ENCODE results near the gene KDM2A. TPM values are rescaled to one million over a fixed set of nuclear protein-coding genes. Genes with fewer than 3 reads are reported as not detected.

Gene KDM2A
- total RNA-seq, 1 donor from 2014 or later = 43.8 TPM

DNA sequence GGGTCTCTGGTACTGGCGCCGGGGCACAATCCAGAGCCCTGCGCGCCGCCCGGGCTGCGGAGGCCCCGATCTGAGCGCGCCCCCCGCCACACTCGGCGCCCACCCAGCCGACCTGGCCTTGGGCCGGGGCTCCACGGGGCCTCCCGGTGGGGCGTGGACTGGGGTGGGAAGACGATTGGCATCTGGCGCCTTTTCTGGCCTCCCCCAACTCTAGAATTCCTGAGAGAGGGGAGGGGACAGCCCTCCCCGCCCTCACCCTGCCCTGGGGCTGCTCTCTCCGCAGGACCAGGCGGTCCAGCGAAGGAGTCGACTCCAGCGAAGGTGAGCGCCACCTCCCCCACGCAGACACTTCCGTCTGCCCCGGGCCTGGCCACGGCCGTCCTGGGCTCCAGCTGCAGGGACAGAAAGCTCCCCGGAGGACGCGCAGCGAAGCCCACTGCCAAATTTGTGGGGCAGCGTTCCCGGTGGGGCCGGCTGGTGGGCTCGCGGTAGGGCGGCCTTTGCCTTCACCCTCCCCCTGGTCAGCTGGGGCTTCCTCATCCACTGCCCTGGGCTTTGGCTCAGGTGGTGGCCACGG, 184.9 kb downstream of the KDM2A start:
- Histone ChIP-seq H3K36me3 (ENCODE audit: control insufficient read depth in 3 of 3, insufficient read depth in 3 of 3, low read length in 3 of 3) (peaks cover 21 to 26% (median 23%) of the 10 kb centered on the region in 3 donors), H3K27ac (ENCODE audit: low read depth, low read length) (peak overlapping the region; percentile 93), H3K9ac (ENCODE audit: low read depth in 1 of 3, low read length in 3 of 3) (peak overlapping the region; percentile 70 to 89 (median 86)), H3K27me3 (ENCODE audit: control insufficient read depth in 3 of 3, insufficient read depth in 3 of 3, low read length in 3 of 3) (no peaks in the 10 kb centered on the region), H3K4me3 (ENCODE audit: low read length in 3 of 3) (peak overlapping the region; percentile 65 to 87 (median 85)), H3K4me1 (ENCODE audit: control insufficient read depth in 3 of 3, insufficient read depth in 3 of 3, low read length in 3 of 3) (peaks cover 22 to 30% (median 25%) of the 10 kb centered on the region in 3 donors), H3K9me3 (ENCODE audit: control insufficient read depth in 3 of 3, low read length in 3 of 3) (no peaks in the 10 kb centered on the region)

DNA sequence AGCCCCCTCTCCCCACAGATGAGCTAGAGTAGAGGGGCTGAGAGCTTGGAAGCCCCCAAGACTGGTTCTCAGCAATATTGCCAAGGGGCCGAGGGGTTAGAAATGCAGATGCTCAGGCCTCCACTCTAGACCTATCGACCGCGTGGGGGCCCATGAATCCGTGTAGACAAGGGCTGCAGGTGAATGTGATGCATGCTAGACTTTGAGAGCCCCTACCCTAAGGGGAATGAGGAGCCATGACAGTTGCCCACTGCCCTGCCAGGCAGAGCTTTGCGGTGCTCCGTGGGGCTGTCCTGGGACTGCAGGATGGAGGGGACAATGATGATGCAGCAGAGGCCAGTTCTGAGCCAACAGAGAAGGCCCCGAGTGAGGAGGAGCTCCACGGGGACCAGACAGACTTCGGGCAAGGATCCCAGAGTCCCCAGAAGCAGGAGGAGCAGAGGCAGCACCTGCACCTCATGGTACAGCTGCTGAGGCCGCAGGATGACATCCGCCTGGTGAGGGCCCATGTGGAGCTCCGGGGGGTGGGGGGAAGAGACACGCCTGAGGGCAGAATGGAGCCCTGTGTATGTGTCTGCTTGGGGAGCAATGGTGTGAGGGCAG, 185.5 kb downstream of the KDM2A start:
- H3K36me3 ChIP-seq (ENCODE audit: control insufficient read depth in 3 of 3, insufficient read depth in 3 of 3, low read length in 3 of 3) = peaks cover 21 to 29% (median 21%) of the 10 kb centered on the region in 3 donors
- no peaks in the 10 kb centered on the region for H3K27me3 ChIP-seq (ENCODE audit: control insufficient read depth in 3 of 3, insufficient read depth in 3 of 3, low read length in 3 of 3)
- no peak overlapping the region for H3K27ac ChIP-seq (ENCODE audit: low read depth, low read length)
- H3K4me3 ChIP-seq (ENCODE audit: low read length in 3 of 3) = peak overlapping the region; percentile 60 to 87 (median 85)
- peaks cover 22 to 30% (median 25%) of the 10 kb centered on the region in 3 donors for H3K4me1 ChIP-seq (ENCODE audit: control insufficient read depth in 3 of 3, insufficient read depth in 3 of 3, low read length in 3 of 3)
- H3K9me3 ChIP-seq (ENCODE audit: control insufficient read depth in 3 of 3, low read length in 3 of 3) = no peaks in the 10 kb centered on the region
- H3K9ac ChIP-seq (ENCODE audit: low read depth in 1 of 3, low read length in 3 of 3) = peak overlapping the region; percentile 68 to 89 (median 86)

DNA sequence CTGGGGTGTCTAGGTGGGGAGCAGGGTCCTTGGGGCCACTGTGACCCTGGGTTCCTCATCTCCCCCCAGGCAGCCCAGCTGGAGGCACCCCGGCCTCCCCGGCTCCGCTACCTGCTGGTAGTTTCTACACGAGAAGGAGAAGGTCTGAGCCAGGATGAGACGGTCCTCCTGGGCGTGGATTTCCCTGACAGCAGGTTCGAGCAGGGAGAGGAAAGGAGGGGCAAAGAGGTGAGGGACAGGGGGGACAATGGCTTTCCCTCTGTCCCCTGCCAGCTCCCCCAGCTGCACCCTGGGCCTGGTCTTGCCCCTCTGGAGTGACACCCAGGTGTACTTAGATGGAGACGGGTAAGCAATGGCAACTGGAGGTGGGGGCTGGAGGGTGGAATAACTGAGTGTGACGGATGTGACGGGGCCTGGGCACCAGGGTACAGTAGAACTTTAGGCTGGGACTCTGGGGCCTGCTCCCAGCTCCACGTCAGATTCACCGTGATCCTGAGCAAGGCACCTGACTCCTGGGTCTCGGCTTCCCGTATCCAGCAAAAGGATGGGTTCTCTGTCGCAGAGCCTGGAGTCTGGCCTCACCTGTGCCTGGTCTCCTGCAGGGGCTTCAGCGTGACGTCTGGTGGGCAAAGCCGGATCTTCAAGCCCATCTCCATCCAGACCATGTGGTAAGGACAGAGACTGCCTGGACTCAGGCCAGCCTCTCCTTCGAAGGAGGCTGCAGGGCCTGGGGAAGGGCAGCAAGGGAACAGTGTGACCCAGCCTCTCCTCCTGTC, 187.9 kb downstream of the KDM2A start:
- Histone ChIP-seq H3K27ac (ENCODE audit: low read depth, low read length) (no peak overlapping the region), H3K36me3 (ENCODE audit: control insufficient read depth in 3 of 3, insufficient read depth in 3 of 3, low read length in 3 of 3) (peaks cover 21 to 22% (median 22%) of the 10 kb centered on the region in 3 donors)

DNA sequence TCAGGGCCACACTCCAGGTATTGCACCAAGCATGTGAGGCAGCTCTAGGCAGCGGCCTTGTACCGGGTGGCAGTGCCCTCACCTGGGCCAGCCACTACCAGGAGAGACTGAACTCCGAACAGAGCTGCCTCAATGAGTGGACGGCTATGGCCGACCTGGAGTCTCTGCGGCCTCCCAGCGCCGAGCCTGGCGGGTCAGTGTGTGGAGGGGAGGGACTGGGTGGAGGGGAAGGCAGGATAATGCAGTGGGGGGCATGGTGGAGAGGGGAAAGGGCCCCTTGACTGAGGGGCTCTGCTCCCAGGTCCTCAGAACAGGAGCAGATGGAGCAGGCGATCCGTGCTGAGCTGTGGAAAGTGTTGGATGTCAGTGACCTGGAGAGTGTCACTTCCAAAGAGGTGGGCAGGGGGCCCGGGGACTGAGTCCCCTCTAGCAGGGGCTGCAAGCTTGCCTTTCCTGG, 188.5 kb downstream of the KDM2A start:
- no peak overlapping the region for H3K9ac ChIP-seq (ENCODE audit: low read depth in 1 of 3, low read length in 3 of 3)
- H3K4me1 ChIP-seq (ENCODE audit: control insufficient read depth in 3 of 3, insufficient read depth in 3 of 3, low read length in 3 of 3) = peaks cover 14 to 15% (median 14%) of the 10 kb centered on the region in 3 donors
- H3K27ac ChIP-seq (ENCODE audit: low read depth, low read length) = no peak overlapping the region
- H3K36me3 ChIP-seq (ENCODE audit: control insufficient read depth in 3 of 3, insufficient read depth in 3 of 3, low read length in 3 of 3) = peaks cover 21 to 22% (median 22%) of the 10 kb centered on the region in 3 donors
- no peaks in the 10 kb centered on the region for H3K27me3 ChIP-seq (ENCODE audit: control insufficient read depth in 3 of 3, insufficient read depth in 3 of 3, low read length in 3 of 3)
- no peaks in the 10 kb centered on the region for H3K9me3 ChIP-seq (ENCODE audit: control insufficient read depth in 3 of 3, low read length in 3 of 3)
- H3K4me3 ChIP-seq (ENCODE audit: low read length in 3 of 3) = no peak overlapping the region

More for the DNA sequence above, 187.9 kb downstream of the KDM2A start:
- no peaks in the 10 kb centered on the region for H3K27me3 ChIP-seq (ENCODE audit: control insufficient read depth in 3 of 3, insufficient read depth in 3 of 3, low read length in 3 of 3)
- H3K9ac ChIP-seq (ENCODE audit: low read depth in 1 of 3, low read length in 3 of 3) = no peak overlapping the region
- no peak overlapping the region for H3K4me3 ChIP-seq (ENCODE audit: low read length in 3 of 3)
- H3K4me1 ChIP-seq (ENCODE audit: control insufficient read depth in 3 of 3, insufficient read depth in 3 of 3, low read length in 3 of 3) = peaks cover 19 to 21% (median 19%) of the 10 kb centered on the region in 3 donors
- no peaks in the 10 kb centered on the region for H3K9me3 ChIP-seq (ENCODE audit: control insufficient read depth in 3 of 3, low read length in 3 of 3)

Other genes starting within 250 kb of the KDM2A start
- gene PC, start 160.9 kb upstream of the KDM2A start, total RNA-seq = 45.9 TPM
- gene C11orf86, start 144.0 kb upstream of the KDM2A start, total RNA-seq = not detected
- not detected for gene SYT12, start 96.1 kb upstream of the KDM2A start, total RNA-seq
- gene RHOD, start 62.4 kb upstream of the KDM2A start, total RNA-seq = 7.8 TPM
- gene GRK2, start 147.2 kb downstream of the KDM2A start, total RNA-seq = 27.7 TPM
- 12.5 TPM for gene ANKRD13D, start 170.0 kb downstream of the KDM2A start, total RNA-seq
- 6.8 TPM for gene SSH3, start 184.3 kb downstream of the KDM2A start, total RNA-seq
- 14.6 TPM for gene POLD4, start 234.3 kb downstream of the KDM2A start, total RNA-seq

Measured in skeletal muscle tissue (tissue), 4 donors.